HG02610 (cell line): ENCODE data around the gene OPTN.
"Not testable (repeated sequence)": the region's sequence is repeated elsewhere in the genome, so short reads cannot be mapped to it uniquely, and the experiment has no call there.

Experiments used
- ATAC-seq: cut with Tn5 transposase; IDR thresholded peaks from one replicate; pipeline ENCODE4 v1.9.1; 2021; ENCODE audit warnings: mild to moderate bottlenecking, moderate library complexity; ENCODE audit not compliant: unreplicated experiment

The OPTN gene

GRCh38 chr10:13099666-13100348 is at the start of gene OPTN:
OPTN (plus strand) TSS chr10:13100163; CDS start chr10:13109123, 8,960 bp downstream.
- peak; percentile 63 for ATAC-seq

- no peak for ATAC-seq
Observed at GRCh38 chr10:13051126-13051694, 48.8 kb upstream of the OPTN start.

GRCh38 chr10:13053208-13053607 is 46.8 kb upstream of the OPTN start:
- not testable (repeated sequence) for ATAC-seq

- ATAC-seq, result no peak
Observed at GRCh38 chr10:13053794-13054462, 46.0 kb upstream of the OPTN start.

GRCh38 chr10:13054844-13055243 is 45.1 kb upstream of the OPTN start:
- ATAC-seq, result no peak

GRCh38 chr10:13056456-13057077 is 43.4 kb upstream of the OPTN start:
- no peak for ATAC-seq

- no peak for ATAC-seq
Observed at GRCh38 chr10:13062803-13063202, 37.2 kb upstream of the OPTN start.

- no peak for ATAC-seq
Observed at GRCh38 chr10:13066527-13066926, 33.4 kb upstream of the OPTN start.

GRCh38 chr10:13067431-13067830 is 32.5 kb upstream of the OPTN start:
- no peak for ATAC-seq

- ATAC-seq, result no peak
Observed at GRCh38 chr10:13068071-13068470, 31.9 kb upstream of the OPTN start.

GRCh38 chr10:13068484-13068883 is 31.5 kb upstream of the OPTN start:
- no peak for ATAC-seq

GRCh38 chr10:13072339-13072738 is 27.6 kb upstream of the OPTN start:
- no peak for ATAC-seq

- ATAC-seq, result no peak
Observed at GRCh38 chr10:13074563-13075451, 25.2 kb upstream of the OPTN start.

- ATAC-seq, result no peak
Observed at GRCh38 chr10:13078912-13079775, 20.8 kb upstream of the OPTN start.

GRCh38 chr10:13079776-13080050 is 20.2 kb upstream of the OPTN start:
- no peak for ATAC-seq

- no peak for ATAC-seq
Observed at GRCh38 chr10:13080643-13081042, 19.3 kb upstream of the OPTN start.

GRCh38 chr10:13083700-13084099 is 16.3 kb upstream of the OPTN start:
- not testable (repeated sequence) for ATAC-seq

- no peak for ATAC-seq
Observed at GRCh38 chr10:13086056-13086455, 13.9 kb upstream of the OPTN start.

GRCh38 chr10:13087601-13087985 is 12.4 kb upstream of the OPTN start:
- no peak for ATAC-seq

- ATAC-seq, result no peak
Observed at GRCh38 chr10:13087986-13088618, 11.9 kb upstream of the OPTN start.
